M059J (cell line): ENCODE results near the gene TAF11L14. TPM values are rescaled to one million over a fixed set of nuclear protein-coding genes. Genes with fewer than 3 reads are reported as not detected.
"Not testable (repeated sequence)": the region's sequence is repeated elsewhere in the genome, so short reads cannot be mapped to it uniquely, and the experiment has no call there.

Source experiments
- DNase-seq: peaks from one replicate; pipeline ENCODE4 v3.0.0-alpha.2; 2012; ENCODE audit warnings: low read depth
- total RNA-seq: library from RNA; depleted of rRNA; stranded (reverse); fragments of >200 nt; shearing (Covaris generic); gene quantifications from 2 replicates; pipeline ENCODE4 v1.2.3, GENCODE V29; 2014; rRNA removed

TAF11L14 gene
- total RNA-seq: not detected in 2 replicates

- no peak for DNase-seq
Measured at GRCh38 chr5:17634160-17634559, at the start of gene TAF11L14. Gene TAF11L14 (plus strand): TSS chr5:17634460.

- DNase-seq: not testable (repeated sequence)
Measured at GRCh38 chr5:17585658-17586057, 48.6 kb upstream of the TAF11L14 start, which contains the start of gene TAF11L7. Gene TAF11L7 (minus strand): TSS chr5:17585758.

- DNase-seq: not testable (repeated sequence)
Measured at GRCh38 chr5:17590860-17591259, 43.4 kb upstream of the TAF11L14 start, which contains the start of gene TAF11L8. Gene TAF11L8 (minus strand): TSS chr5:17590960.

- not testable (repeated sequence) for DNase-seq
Measured at GRCh38 chr5:17594255-17594654, 40.0 kb upstream of the TAF11L14 start, which contains the start of gene TAF11L9. Gene TAF11L9 (minus strand): TSS chr5:17594394.

GRCh38 chr5:17597728-17598127, 36.5 kb upstream of the TAF11L14 start, which contains the start of gene TAF11L10:
Gene TAF11L10 (minus strand): TSS chr5:17597828.
- not testable (repeated sequence) for DNase-seq

- not testable (repeated sequence) for DNase-seq
Measured at GRCh38 chr5:17603880-17604279, 30.4 kb upstream of the TAF11L14 start, which contains the start of gene TAF11L11. Gene TAF11L11 (plus strand): TSS chr5:17604183.

GRCh38 chr5:17604951-17605350, 29.3 kb upstream of the TAF11L14 start:
- DNase-seq: no peak

GRCh38 chr5:17607461-17607860, 26.8 kb upstream of the TAF11L14 start:
- DNase-seq: not testable (repeated sequence)

- DNase-seq: not testable (repeated sequence)
Measured at GRCh38 chr5:17610092-17610491, 24.2 kb upstream of the TAF11L14 start, which contains the start of gene TAF11L12. Gene TAF11L12 (plus strand): TSS chr5:17610392.

GRCh38 chr5:17614872-17615605, 19.2 kb upstream of the TAF11L14 start:
- DNase-seq: no peak

- DNase-seq: no peak
Measured at GRCh38 chr5:17619354-17619753, 14.9 kb upstream of the TAF11L14 start.

- DNase-seq: no peak
Measured at GRCh38 chr5:17620627-17621026, 13.6 kb upstream of the TAF11L14 start.

GRCh38 chr5:17625686-17626085, 8.6 kb upstream of the TAF11L14 start:
- no peak for DNase-seq

GRCh38 chr5:17631788-17632187, 2.5 kb upstream of the TAF11L14 start, which contains the start of gene TAF11L13:
Gene TAF11L13 (plus strand): TSS chr5:17632088.
- not testable (repeated sequence) for DNase-seq

- not testable (repeated sequence) for DNase-seq
Measured at GRCh38 chr5:17649232-17649631, 15.0 kb downstream of the TAF11L14 start.

- DNase-seq: not testable (repeated sequence)
Measured at GRCh38 chr5:17655201-17655759, 21.0 kb downstream of the TAF11L14 start.

GRCh38 chr5:17655921-17656320, 21.7 kb downstream of the TAF11L14 start:
- DNase-seq: no peak

GRCh38 chr5:17663182-17663581, 28.9 kb downstream of the TAF11L14 start:
- no peak for DNase-seq

- no peak for DNase-seq
Measured at GRCh38 chr5:17665836-17666235, 31.6 kb downstream of the TAF11L14 start.

GRCh38 chr5:17666726-17667235, 32.5 kb downstream of the TAF11L14 start:
- no peak for DNase-seq

- DNase-seq: no peak
Measured at GRCh38 chr5:17670353-17670752, 36.1 kb downstream of the TAF11L14 start.

- no peak for DNase-seq
Measured at GRCh38 chr5:17678751-17679324, 44.6 kb downstream of the TAF11L14 start.
